Endothelial cell of umbilical vein (primary cell): ENCODE measurements around the gene MYL3.

ENCODE experiments used
- EZH2 ChIP-seq: IDR thresholded peaks from 2 replicates; pipeline ENCODE4 v1.6.1; 2012; ENCODE audit warnings: borderline replicate concordance, low read depth, mild to moderate bottlenecking, moderate library complexity, low read length, inconsistent platforms; ENCODE audit not compliant: severe bottlenecking
- FOS ChIP-seq: IDR thresholded peaks from 2 replicates; pipeline ENCODE4 v1.6.1; 2011; ENCODE audit warnings: mild to moderate bottlenecking, low read length, moderate library complexity, borderline replicate concordance; ENCODE audit not compliant: insufficient read depth
- JUN ChIP-seq: IDR thresholded peaks from 2 replicates; pipeline ENCODE4 v1.6.1; 2011; ENCODE audit warnings: borderline replicate concordance, low read depth; ENCODE audit not compliant: insufficient read length, insufficient read depth
- POLR2A ChIP-seq: IDR thresholded peaks from 2 replicates; pipeline ENCODE4 v1.6.1; 2012; ENCODE audit warnings: low read depth, mild to moderate bottlenecking, control low read depth, low read length
- POLR2AphosphoS5 ChIP-seq: IDR thresholded peaks from 2 replicates; pipeline ENCODE4 v1.6.1; 2012; ENCODE audit warnings: low read depth, mild to moderate bottlenecking, control low read depth, low read length, moderate library complexity; ENCODE audit not compliant: insufficient read depth
- TF ChIP-seq, protein P1 (sequence below): IDR thresholded peaks from 2 replicates; pipeline ENCODE4 v1.6.1; 2011; ENCODE audit not compliant: insufficient read depth, insufficient read length
- TF ChIP-seq, protein P2 (sequence below), 2 donors: IDR thresholded peaks; 1 replicate in 1 of 2; 2 replicates in 1 of 2; pipeline ENCODE4 v1.5.1; 2011; ENCODE audit warnings: low read length in 2 of 2, mild to moderate bottlenecking in 2 of 2, moderate library complexity in 2 of 2, control low read depth in 1 of 2, inconsistent platforms in 1 of 2, low read depth in 1 of 2; ENCODE audit not compliant: insufficient read depth in 1 of 2; ENCODE audit errors: extremely low read depth in 1 of 2

DNA sequence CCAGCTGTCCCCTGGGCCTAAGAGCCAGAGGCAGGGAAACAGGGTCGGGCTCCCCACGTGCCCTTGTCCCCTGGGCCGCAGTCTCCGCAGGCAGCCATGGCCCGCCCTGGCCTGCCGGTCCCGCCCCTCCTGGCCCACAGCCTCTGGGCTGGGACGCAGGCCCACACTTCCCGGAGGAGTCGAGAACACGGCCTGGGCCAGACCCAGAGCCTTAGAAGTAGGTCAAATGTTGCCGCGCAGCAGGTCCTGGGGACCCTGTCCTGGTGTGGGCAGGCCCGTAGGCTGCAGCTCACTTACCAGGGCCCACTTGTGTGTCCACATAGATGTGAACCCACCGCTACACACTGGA, 4.3 kb upstream of the MYL3 start:
- TF ChIP-seq, protein P1, sequence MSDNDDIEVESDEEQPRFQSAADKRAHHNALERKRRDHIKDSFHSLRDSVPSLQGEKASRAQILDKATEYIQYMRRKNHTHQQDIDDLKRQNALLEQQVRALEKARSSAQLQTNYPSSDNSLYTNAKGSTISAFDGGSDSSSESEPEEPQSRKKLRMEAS = no peak
- TF ChIP-seq POLR2AphosphoS5 (no peak), POLR2A (no peak), FOS (no peak), EZH2 (no peak), JUN (no peak)
- TF ChIP-seq, protein P2, sequence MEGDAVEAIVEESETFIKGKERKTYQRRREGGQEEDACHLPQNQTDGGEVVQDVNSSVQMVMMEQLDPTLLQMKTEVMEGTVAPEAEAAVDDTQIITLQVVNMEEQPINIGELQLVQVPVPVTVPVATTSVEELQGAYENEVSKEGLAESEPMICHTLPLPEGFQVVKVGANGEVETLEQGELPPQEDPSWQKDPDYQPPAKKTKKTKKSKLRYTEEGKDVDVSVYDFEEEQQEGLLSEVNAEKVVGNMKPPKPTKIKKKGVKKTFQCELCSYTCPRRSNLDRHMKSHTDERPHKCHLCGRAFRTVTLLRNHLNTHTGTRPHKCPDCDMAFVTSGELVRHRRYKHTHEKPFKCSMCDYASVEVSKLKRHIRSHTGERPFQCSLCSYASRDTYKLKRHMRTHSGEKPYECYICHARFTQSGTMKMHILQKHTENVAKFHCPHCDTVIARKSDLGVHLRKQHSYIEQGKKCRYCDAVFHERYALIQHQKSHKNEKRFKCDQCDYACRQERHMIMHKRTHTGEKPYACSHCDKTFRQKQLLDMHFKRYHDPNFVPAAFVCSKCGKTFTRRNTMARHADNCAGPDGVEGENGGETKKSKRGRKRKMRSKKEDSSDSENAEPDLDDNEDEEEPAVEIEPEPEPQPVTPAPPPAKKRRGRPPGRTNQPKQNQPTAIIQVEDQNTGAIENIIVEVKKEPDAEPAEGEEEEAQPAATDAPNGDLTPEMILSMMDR (IDR thresholded peaks at IDR 0.05; ENCODE audit: extremely low read depth in 1 of 2, insufficient read depth in 1 of 2, low read depth in 1 of 2, low read length in 2 of 2) = no peak
